Activated naive CD4-positive, alpha-beta T cell (primary cell): ENCODE results near the gene IL10RB.
A peak's percentile ranks its signal among the peaks of the same experiment; 100 is the strongest.
"Not testable (repeated sequence)": the region's sequence is repeated elsewhere in the genome, so short reads cannot be mapped to it uniquely, and the experiment has no call there.

Experiments
- DNase-seq, 4 experiments: peaks; one replicate each; lab custom pipeline; 2025; lab: John Stamatoyannopoulos, UW

IL10RB gene

DNA sequence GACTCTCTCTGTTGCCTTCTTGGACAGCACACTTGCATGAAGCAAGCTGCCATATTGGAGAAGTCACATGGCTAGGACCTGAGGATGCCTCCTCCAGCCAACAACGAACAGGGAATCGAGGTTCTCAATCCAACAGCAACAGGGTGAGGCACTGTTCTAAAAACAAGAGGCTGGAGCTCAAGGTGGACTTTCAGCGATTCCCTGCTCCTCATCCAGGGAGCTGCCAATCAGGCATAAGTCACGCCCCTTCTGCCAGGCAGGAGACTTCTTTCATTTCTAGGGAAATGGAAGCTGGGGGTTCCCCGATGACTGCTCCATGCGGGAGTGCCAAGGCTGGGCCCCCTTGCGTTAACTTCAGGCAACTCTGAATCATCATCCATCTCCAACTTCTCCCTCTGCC, 35.9 kb downstream of the IL10RB start:
- DNase-seq: no peak

DNA sequence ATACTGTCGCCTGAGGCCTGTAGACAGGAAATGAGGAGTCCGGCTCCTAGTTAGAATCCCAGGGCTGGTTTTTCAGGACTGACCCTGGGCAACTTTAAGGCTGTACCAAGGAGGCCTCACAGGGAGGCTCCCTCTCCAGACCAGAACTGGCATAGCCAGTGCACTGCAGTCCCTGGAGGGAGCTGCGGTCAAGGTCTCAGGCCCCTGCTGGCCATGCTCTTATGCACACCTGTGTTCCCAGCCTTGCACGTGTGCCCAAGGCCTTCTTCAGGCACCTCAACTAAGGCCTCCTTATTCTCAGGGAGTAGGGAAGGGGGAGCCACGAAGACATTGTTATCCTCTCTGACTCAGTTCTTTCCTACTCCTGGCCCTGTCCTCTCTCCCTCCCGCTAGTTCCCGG, 36.6 kb downstream of the IL10RB start:
- DNase-seq: no peak

DNA sequence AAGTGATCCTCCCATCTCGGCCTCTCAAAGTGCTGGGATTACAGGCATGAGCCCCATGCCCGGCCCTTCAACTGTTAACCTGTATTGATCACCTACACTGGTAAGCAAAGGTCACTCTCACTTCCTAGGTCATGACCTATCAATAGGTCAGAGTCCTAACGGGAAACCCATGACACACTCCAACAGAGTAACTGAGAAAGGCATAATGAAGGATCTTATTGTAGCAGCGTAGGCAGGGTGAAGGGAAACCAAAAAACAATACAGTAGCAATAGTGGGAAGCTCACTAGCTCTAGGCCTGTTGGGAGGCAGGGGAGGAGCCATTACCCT, 39.1 kb downstream of the IL10RB start:
- no peak for DNase-seq

DNA sequence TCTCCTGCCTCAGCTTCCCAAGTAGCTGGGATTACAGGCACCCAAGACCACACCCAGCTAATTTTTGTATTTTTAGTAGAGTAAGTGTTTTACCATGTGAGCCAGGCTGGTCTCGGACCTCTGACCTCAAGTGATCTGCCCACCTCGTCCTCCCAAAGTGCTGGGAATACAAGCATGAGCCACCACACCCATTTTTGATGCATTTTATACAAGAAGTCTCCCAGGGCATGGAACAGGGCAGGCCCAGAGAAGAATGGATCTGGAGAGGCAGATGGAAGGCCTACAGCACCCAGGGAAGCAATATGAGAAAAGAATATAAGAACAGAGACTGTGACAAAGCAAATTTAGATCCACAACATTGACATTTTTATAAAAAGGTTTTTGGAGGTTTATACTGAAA, 39.8 kb downstream of the IL10RB start:
- DNase-seq: no peak

DNA sequence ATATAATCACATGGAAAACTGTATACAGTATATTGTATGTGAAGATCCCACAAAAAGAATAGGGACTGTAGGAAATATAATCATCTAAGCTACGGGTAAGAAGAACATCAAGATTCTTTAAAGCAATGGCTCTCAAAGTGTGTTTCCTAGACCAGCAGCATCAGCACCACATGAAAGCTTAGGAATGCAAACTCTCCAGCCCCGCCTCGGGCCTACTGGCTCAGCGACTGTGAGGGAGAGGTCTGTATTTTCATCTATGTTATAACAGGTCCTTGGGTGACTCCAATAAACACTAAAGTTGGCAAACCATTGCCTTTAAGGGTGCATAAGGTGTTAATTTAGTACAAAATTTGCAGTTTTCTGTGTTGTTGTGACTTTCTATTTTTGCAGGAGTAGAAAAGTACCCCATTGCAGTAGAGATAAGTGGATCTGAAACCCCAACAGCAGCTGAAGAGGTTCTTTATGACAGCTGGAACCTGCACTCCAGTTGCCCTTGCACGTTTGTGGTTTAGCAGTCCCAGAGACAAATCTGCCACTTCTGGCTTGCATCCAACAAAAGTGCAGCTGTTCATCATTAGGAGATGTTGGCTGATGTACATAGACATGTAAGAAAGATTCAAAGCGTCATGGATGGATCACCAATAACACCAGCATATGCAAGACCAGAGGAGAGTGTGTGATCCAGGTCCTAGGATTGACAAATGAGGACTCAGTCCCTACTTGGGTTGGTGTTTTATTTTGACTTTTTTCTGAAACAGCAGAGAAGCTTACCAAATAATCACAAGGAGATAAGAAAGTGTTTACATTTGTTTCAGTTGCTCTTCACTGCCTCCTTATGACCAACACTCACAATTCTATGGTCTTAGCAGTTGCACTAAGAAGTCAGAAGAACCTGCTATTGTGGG, 42.7 kb downstream of the IL10RB start:
- DNase-seq: no peak

DNA sequence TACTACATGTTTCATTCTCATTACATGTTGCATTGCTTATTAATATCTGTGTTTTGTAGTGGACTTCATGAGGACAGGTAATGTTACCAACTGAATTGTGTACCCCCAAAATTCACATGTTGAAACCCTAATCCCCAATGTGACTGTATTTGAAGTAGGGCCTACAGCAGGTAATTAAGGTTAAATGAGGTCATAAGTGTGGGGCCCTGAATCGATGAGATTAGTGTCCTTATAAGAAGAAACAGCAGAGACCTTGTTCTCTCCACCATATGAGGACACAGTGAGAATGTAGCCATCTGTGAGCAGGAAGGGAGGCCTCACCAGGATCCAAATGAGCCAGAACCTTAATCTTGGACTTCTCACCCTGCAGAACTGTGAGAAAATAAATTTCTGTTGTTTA, 43.6 kb downstream of the IL10RB start:
- no peak for DNase-seq

DNA sequence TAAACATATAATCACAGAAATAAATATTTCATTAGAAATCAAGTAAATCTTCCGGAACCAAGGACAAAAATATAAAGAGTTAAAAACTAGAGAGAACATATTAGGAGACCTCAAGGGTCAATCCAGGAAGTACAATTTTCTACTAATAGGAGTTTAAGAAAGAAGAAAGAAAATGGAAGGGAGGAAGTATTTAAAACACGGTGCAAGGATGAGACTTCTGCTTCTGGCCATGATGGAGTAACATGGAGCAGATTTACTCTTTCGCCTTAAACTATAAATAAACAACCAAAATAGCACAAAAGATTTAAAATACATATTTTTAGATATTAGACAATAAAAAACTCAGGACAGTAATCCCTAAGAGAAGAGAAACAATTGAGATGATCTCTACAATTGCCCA, 46.0 kb downstream of the IL10RB start:
- no peak for DNase-seq

DNA sequence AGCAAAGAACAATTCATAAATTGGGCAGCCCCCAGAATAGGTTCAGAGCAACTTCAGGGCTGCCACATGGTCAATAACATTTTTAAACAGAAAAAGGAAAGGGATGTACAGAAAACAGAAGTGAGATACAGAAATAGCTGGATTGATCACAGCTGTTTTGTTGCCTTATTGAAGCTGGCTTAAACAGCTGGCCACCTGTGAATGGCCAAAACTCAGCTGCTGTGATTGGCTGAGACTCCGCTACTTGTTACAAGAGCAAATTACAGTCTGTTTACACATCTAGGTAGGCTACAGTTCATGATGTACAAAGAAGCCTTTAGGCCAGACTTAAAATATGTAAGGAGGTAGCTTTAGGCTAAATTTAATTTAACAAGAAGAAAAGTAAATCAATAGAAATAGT, 47.0 kb downstream of the IL10RB start:
- DNase-seq: no peak

DNA sequence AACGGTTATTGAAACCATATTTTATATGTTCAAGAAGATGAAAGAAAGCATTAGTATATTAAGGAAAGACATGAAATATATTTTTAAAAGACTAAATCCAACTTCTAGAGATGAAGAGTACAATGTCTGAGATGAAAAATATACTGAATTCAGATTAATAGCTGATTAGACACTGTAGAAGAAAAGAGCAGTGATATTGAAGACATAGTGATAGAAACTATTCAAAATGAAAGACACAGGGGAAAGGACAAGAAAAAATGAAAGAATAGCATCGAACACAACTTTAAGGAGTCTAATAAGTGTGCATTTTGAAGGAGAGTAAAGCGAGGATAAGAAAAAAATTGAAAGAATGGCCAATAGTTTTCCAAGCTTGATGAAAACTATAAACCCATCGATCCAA, 47.4 kb downstream of the IL10RB start:
- no peak for DNase-seq

DNA sequence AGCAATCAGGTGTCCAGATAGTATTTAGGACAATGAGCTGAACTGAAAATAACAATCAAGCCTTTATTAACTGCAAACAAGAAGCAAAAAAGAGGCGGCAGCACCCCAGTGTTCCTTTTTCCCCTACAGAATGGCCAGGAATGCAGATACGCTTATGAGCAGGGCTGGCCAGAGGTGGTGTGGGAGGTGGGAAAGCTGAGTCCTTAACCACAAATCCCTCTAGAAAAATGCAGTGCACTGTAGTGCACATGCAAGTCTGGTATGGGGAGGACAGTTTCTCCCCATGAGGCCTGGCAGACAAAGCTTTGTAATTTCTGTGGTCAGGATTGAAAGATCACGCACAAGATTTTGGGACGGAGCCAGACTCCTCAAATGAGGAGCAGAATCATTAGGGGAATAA, 47.9 kb downstream of the IL10RB start:
- no peak for DNase-seq

DNA sequence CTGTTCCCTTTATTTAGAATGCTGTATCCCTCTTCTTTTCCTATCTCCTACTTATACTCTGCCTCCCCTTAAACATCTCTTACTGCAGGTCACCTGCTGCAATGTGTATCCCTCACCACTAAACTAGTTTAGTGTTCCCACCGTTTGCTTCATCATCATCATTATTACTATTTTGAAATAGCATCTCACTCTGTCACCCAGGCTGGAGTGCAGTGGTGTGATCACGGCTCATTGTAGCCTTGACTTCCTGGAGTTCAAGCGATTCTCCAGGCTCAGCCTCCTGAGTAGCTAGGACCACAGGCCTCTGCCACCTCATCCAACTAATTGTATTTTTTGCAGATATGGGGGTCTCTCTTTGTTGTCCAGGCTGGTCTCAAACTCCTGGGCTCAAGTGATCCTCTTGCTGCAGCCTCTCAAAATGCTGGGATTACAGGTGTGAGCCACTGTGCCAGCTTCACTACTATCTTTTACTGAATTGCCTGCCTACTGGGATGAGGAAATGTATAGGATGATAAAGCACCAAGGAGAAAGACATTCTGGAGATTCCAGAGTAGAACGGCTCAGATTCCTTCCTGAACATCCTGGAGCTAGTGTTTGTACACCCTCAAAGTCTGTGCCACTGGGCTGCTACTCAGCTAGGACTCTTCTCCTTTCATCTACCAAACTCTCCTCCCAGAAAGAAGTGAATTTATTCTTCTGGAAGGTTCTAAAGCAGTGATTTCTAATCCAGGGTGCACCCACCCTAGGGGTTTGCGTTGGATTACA, 50.0 kb downstream of the IL10RB start:
- no peak for DNase-seq

DNA sequence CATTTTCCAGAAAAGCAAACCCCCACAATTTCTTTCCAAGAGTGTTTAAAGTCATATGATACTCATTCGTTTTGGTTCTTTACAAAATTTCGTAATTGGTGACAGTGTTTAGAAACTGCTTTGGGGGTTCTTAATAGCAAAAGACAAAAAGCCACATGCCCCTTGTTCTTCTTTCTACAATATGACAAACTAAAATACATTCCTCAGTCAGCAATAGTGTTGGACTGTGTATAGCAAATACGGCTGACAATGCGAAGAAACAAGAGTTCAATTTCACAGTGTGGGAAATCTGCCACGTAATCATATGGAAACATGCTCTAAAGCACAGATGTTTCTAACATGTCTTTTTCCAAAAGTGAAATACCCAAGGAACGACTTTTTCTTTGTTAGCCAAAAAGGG, 51.0 kb downstream of the IL10RB start:
- no peak for DNase-seq

DNA sequence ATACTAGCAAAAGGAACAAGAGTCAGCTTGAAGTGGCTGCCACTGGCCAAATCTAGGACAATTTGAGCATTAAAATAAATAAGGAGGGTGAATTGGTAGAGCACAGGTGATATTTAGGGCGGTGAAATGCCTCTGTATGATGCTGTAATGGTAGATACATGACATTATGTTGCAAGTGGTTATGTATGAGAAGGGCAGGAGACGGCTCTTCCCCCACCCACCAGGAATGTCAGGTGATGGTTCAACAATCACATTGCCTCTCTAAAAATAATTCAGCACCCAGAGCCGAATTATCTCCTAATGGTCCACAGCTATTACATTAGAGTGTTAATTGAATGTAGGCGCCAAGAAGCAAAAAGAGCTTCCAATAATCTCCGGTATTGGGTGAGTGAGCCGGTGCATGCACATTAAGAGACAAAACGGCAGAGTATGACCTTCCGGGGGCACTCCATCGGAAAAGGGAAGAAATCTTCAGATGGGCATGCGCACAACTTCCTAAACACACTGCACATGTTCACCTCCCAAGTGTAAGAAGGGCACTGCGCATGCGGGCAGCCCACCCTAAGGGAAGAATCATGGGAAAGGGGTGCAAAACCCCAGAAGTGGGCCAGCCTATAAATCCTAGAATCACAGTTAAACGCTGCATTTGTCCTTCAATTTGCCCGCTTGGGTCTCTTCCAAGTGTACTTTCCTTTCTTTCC, 51.8 kb downstream of the IL10RB start:
- no peak for DNase-seq

DNA sequence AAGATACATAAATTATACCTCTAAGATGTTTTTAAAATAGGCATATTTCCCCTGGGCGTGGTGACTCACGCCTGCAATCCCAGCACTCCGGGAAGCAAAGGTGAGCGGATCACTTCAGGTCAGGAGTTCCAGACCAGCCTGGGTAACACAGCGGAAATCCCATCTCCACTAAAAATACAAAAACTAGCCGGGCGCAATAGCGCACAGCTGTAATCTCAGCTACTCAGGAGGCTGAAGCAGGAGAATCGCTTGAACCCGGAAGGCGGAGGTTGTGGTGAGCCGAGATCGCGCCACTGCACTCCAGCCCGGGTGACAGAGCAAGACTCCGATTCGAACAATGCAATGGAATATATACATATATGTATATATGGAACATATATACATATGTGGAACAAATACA, 54.8 kb downstream of the IL10RB start:
- DNase-seq: not testable (repeated sequence)

DNA sequence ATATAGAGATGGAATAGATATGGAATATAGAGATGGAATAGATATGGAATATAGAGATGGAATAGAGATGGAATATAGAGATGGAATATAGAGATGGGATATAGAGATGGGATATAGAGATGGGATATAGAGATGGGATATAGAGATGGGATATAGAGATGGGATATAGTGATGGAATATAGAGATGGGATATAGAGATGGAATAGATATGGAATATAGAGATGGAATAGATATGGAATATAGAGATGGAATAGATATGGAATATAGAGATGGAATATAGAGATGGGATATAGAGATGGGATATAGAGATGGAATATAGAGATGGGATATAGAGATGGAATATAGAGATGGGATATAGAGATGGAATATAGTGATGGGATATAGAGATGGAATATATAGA, 57.4 kb downstream of the IL10RB start:
- not testable (repeated sequence) for DNase-seq

DNA sequence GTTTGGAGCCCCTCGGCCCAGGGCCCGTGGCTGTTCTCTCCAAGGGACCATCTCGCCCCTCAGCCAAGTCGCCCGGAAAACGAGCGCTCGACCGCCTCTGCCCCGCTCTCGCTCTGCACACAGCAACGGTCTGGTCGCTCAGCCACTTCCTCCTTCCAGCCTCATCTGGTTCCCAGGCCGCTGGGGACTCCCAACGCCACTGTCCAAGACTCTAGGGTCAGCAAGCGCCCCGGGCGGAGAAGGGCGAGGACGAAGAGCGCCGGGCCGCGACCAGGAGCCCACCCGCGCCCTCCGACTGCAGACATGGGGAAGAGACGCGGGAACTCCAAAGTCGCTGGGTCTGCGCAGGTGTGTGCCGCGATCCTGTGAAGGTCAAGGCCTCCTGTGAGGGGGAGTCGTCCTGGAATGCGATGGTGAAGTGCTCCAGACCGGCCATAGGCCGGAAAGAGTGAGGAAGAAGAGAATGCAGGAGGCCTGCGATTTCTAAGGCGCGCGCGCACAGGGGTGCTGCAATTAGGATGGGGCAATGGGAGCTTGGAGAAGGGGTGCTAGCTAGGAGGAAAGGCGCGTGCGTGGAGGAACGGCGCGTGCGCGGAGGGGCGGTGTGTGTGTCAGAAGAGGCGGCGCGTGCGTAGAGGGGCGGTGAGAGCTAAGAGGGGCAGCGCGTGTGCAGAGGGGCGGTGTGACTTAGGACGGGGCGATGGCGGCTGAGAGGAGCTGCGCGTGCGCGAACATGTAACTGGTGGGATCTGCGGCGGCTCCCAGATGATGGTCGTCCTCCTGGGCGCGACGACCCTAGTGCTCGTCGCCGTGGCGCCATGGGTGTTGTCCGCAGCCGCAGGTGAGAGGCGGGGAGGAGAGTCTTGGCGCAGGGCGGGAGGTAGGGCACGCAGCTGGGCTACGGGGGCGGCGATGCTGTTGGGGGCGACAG, 58.4 kb downstream of the IL10RB start, which contains the start of gene IFNAR1:
Gene IFNAR1, plus strand, starts transcription at position 680 of the 931 bp plus-strand sequence. Its CDS starts 86 bp downstream, at position 766.
- peak; percentile 95 to 99 (median 98) for DNase-seq

DNA sequence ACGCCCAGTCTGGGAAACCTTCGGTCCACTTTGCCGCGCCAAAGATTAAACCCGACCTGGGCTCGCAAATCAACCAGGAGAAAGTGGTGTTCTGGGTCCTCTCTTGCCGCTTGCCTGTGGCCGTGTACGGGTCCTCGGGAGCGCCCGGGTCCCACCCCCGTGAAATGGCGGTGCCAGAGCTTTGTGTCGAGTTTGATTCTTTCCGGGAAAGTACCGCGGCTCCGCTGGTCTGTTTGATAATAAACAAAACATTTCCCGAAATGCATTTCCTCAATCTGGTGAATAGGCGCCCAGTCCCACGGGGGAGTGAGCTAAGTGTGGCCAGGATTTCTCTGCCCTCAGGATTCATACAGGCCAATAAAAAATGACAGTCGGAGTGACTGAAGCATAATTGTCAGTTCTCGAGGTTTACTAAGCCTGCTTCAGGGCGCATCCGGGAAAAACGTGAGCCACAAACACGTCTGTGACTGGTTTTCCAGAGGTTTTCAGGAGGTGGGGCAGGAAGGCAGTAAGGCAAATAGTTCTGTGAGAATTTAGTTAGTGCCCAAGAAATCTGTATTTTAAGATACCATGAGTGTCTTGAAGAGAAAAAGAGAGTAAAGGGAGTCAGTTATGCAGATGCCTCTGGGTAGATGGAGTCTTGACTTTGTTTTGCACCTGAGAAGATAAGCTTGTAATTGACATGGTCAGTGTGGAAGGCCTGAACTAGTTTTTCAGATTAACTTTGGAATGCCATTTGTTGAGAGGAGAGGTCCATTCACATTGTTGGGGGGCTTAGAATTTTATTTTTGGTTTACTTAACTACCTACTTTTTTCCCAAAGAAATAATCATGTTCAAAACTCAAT, 59.3 kb downstream of the IL10RB start:
- DNase-seq: peak in 3 of 4 experiments; percentile 45 to 59 (median 56)

DNA sequence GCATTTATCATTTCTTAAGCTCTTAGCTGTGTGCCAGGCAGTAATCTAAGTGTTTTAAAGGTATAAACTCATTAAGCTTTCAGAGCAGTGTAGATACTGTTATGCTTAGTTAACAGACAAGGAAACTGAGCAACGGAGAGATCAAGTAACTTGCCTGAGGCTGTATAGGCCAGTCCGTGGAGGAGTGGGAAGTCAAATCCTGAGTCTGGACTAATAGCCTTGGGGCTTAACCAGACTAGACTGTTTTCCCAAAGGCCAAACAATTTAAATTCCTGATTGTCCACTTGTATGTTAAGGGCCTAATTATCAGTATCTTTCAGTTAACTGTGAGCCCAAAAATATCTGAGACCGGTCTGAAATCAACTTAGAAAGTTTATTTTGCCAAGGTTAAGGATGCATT, 61.2 kb downstream of the IL10RB start:
- no peak for DNase-seq

DNA sequence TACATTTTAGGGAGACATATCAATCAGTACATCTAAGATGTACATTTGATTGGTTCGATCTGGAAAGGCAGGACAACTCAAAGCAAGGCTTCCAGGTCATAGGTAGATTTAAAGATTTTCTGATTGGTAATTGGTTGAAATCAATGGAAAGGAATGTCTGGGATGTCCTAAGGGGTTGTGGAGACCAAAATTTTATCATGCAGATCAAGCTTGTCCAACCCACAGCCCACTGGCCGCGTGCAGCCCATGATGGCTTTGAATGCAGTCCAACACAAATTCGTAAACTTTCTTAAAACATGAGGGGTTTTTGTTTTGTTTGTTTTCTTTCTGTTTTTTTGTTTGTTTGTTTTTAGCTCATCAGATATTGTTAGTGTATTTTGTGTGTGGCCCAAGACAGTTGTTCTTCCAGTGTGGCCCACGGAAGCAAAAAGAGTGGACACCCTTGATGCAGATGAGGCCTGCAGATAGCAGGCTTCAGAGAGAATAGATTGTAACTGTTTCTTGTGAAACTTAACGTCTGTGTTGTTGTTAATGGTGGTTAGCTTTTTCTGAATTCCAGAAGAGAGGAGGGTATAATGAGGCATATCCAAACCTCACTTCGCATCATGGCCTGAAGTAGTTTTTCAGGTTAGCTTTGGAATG, 61.7 kb downstream of the IL10RB start:
- DNase-seq: no peak

DNA sequence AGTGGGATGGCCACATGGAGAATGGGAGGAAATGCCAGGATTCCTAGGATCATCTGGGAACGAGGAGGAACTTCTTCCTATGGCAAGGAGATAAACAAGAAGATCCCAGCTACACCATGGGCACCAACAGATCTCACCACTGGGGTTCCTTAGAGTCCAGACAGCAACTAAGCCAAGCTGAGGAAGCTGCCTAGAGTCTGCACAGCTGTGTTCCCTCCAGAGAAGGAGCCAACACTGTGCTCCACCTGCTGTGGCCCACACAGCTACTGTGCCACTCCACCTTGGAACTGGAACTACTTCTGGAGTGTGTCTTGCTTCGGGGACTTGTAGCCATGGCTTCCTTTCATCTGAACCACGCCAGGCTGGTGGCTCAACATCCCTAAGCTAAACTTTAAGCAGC, 64.6 kb downstream of the IL10RB start:
- no peak for DNase-seq
